HepG2 (cell line): ENCODE data around the gene TADA3. TPM values are rescaled to one million over a fixed set of nuclear protein-coding genes. Genes with fewer than 3 reads are reported as not detected.

Experiments
- BRCA1 ChIP-seq: sonication (generic); formaldehyde crosslinking; IDR thresholded peaks from 2 replicates; pipeline ENCODE4 v1.4.0; 2020; ENCODE audit warnings: missing genetic modification reagents
- ELF3 ChIP-seq: IDR thresholded peaks from 2 replicates; pipeline ENCODE4 v1.6.1; 2016; ENCODE audit warnings: missing genetic modification reagents, missing compliant biosample characterization
- KLF12 ChIP-seq: sonication (generic); formaldehyde crosslinking; IDR thresholded peaks from 2 replicates; pipeline ENCODE4 v1.4.0; 2020; ENCODE audit warnings: missing genetic modification reagents, borderline replicate concordance
- NCOA1 ChIP-seq: sonication (generic); formaldehyde crosslinking; IDR thresholded peaks from 2 replicates; pipeline ENCODE4 v1.9.0; 2021; ENCODE audit warnings: missing genetic modification reagents
- NCOR1 ChIP-seq: fragments of 200-600 bp; sonication (generic); IDR thresholded peaks from 2 replicates; pipeline ENCODE4 v1.7.0; 2017; ENCODE audit warnings: antibody characterized with exemption, low read length, borderline replicate concordance
- ONECUT2 ChIP-seq: sonication (generic); formaldehyde crosslinking; IDR thresholded peaks from 2 replicates; pipeline ENCODE4 v1.4.0; 2020; ENCODE audit warnings: missing genetic modification reagents
- PCBP1 ChIP-seq: fragments of 200-400 bp; formaldehyde crosslinking; IDR thresholded peaks from 2 replicates; pipeline ENCODE4 v1.6.1; 2017; ENCODE audit warnings: mild to moderate bottlenecking, low read depth, low read length, borderline replicate concordance
- POLR2AphosphoS5 ChIP-seq: IDR thresholded peaks from 2 replicates; pipeline ENCODE4 v1.6.1; 2012; ENCODE audit warnings: low read depth, low read length
- RAD21 ChIP-seq: fragments of 450-650 bp; formaldehyde crosslinking; IDR thresholded peaks from 2 replicates; pipeline ENCODE4 v1.5.0; 2020; ENCODE audit warnings: mild to moderate bottlenecking
- RBM22 ChIP-seq: fragments of 200-400 bp; formaldehyde crosslinking; optimal IDR thresholded peaks from 2 replicates; pipeline ENCODE3; 2017; ENCODE audit warnings: mild to moderate bottlenecking, low read length, moderate library complexity
- TOE1 ChIP-seq: sonication (generic); formaldehyde crosslinking; IDR thresholded peaks from 2 replicates; pipeline ENCODE4 v1.4.0; 2020; ENCODE audit warnings: mild to moderate bottlenecking, missing genetic modification reagents
- ZBTB1 ChIP-seq: sonication (generic); formaldehyde crosslinking; IDR thresholded peaks from 2 replicates; pipeline ENCODE4 v1.4.0; 2020; ENCODE audit warnings: missing genetic modification reagents, borderline replicate concordance
- ZBTB10 ChIP-seq: sonication (generic); formaldehyde crosslinking; IDR thresholded peaks from 2 replicates; pipeline ENCODE4 v1.4.0; 2020; ENCODE audit warnings: missing genetic modification reagents, borderline replicate concordance
- ZFP82 ChIP-seq: sonication (generic); formaldehyde crosslinking; IDR thresholded peaks from 2 replicates; pipeline ENCODE4 v1.5.1; 2020; ENCODE audit warnings: mild to moderate bottlenecking, missing genetic modification reagents, borderline replicate concordance
- ZNF326 ChIP-seq: sonication (generic); formaldehyde crosslinking; IDR thresholded peaks from 2 replicates; pipeline ENCODE4 v1.4.0; 2020; ENCODE audit warnings: missing genetic modification reagents, borderline replicate concordance
- ZNF770 ChIP-seq: sonication (generic); formaldehyde crosslinking; IDR thresholded peaks from 2 replicates; pipeline ENCODE4 v1.5.0; 2020; ENCODE audit warnings: mild to moderate bottlenecking, missing genetic modification reagents
- ZNF777 ChIP-seq: sonication (generic); formaldehyde crosslinking; IDR thresholded peaks from 2 replicates; pipeline ENCODE4 v1.4.0; 2020; ENCODE audit warnings: missing genetic modification reagents
- polyA plus RNA-seq, 8 experiments: library from polyadenylated mRNA; depleted of rRNA in 3 of 8; stranded (reverse) in 7 of 8; unstranded in 1 of 8; fragments of >200 nt; fragmentation: Illumina TruSeq in 4 of 8; extraction: Trizol in 4 of 8; gene quantifications; 2 replicates each; pipeline versions ENCODE4 v1.2.1 to v1.2.3, GENCODE V29; 2011 to 2016; ENCODE audit warnings: low read depth in 4 of 8, missing spikeins in 1 of 8, mixed read lengths in 1 of 8; ENCODE audit not compliant: insufficient read depth in 1 of 8
- total RNA-seq, 5 experiments: library from RNA; depleted of rRNA; stranded (reverse); fragments of >200 nt; fragmentation: Illumina TruSeq; extraction: Trizol; gene quantifications; 2 replicates each; pipeline ENCODE4 v1.2.3, GENCODE V29; 2016; ENCODE audit warnings: low read depth in 1 of 5
- TF ChIP-seq, protein P1 (sequence below): sonication (generic); formaldehyde crosslinking; IDR thresholded peaks from 2 replicates; pipeline ENCODE4 v1.5.0; 2020; ENCODE audit warnings: mild to moderate bottlenecking, missing genetic modification reagents

Gene TADA3
- total and polyA plus RNA-seq, 2 of the 13 experiments (the other 11 are each of a cell fraction or from before 2014, with no cell fraction given), result 32.1 to 37.1 TPM

- TF ChIP-seq BRCA1 (no peak), RBM22 (no peak), RAD21 (CRISPR knock-in tag) (peak; percentile 34; the same call in 1 of the 2 replicates), NCOA1 (0 out of 2 replicates have a peak, but pooled peaks have one; percentile 58), ZBTB10 (CRISPR knock-in tag) (no peak), PCBP1 (no peak), ELF3 (0 out of 2 replicates have a peak, but pooled peaks have one; percentile 12), ZFP82 (CRISPR knock-in tag) (no peak), TOE1 (CRISPR knock-in tag) (no peak), NCOR1 (no peak), ZNF777 (CRISPR knock-in tag) (no peak), ONECUT2 (no peak), ZNF326 (CRISPR knock-in tag) (no peak), POLR2AphosphoS5 (no peak), ZBTB1 (CRISPR knock-in tag) (no peak), ZNF770 (CRISPR knock-in tag) (peak; percentile 14; the same call in 1 of the 2 replicates), KLF12 (CRISPR knock-in tag) (no peak)
- TF ChIP-seq, protein P1, sequence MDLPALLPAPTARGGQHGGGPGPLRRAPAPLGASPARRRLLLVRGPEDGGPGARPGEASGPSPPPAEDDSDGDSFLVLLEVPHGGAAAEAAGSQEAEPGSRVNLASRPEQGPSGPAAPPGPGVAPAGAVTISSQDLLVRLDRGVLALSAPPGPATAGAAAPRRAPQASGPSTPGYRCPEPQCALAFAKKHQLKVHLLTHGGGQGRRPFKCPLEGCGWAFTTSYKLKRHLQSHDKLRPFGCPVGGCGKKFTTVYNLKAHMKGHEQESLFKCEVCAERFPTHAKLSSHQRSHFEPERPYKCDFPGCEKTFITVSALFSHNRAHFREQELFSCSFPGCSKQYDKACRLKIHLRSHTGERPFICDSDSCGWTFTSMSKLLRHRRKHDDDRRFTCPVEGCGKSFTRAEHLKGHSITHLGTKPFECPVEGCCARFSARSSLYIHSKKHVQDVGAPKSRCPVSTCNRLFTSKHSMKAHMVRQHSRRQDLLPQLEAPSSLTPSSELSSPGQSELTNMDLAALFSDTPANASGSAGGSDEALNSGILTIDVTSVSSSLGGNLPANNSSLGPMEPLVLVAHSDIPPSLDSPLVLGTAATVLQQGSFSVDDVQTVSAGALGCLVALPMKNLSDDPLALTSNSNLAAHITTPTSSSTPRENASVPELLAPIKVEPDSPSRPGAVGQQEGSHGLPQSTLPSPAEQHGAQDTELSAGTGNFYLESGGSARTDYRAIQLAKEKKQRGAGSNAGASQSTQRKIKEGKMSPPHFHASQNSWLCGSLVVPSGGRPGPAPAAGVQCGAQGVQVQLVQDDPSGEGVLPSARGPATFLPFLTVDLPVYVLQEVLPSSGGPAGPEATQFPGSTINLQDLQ (CRISPR knock-in tag), result no peak
Measured at GRCh38 chr3:9750556-9751411, 41.5 kb downstream of the TADA3 start (continued).
